ENCODE data around the gene TMPRSS3. TPM values are rescaled to one million over a fixed set of nuclear protein-coding genes. Genes with fewer than 3 reads are reported as not detected.
"Not testable (repeated sequence)": the region's sequence is repeated elsewhere in the genome, so short reads cannot be mapped to it uniquely, and the experiment has no call there.

TMPRSS3 gene
- total RNA-seq, 1 experiment from 2014 or later: not detected

DNA sequence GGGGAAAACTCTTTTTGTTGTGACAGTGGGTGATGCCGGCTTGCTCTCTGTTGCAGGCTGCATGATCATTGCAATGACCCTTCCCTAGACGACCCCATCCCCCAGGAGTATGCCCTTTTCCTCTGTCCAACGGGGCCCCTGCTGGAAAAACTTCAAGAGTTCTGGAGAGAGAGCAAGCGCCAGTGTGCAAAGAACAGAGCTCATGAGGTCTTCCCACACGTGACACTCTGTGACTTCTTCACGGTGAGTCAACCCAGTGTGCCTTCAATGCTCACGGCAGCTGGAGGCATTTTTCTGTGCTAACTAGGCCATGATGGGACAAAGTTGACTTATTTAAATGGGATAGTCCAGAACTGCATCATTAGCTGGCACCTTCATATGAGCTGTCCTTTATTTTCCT is 13.5 kb upstream of the TMPRSS3 start:
- no peak for DNase-seq (ENCODE audit: low read depth)

DNA sequence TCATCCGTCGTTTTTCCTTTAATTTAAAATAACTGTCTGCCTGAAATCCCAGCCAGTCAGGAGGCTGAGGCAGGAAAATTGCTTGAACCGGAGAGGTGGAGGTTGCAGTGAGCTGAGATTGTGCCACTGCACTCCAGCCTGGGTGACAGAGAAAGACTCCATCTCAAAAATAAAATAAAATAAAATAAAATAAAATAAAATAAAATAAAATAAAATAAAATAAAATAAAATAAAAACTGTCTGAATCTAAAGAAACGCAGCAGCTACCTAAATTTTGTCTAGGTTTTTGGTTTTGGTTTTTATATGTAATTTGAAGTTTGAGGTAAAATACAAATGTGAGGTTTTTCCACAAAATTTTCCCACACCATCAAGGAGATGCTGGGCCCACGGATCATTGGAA is 12.9 kb upstream of the TMPRSS3 start:
- DNase-seq (ENCODE audit: low read depth): not testable (repeated sequence)

DNA sequence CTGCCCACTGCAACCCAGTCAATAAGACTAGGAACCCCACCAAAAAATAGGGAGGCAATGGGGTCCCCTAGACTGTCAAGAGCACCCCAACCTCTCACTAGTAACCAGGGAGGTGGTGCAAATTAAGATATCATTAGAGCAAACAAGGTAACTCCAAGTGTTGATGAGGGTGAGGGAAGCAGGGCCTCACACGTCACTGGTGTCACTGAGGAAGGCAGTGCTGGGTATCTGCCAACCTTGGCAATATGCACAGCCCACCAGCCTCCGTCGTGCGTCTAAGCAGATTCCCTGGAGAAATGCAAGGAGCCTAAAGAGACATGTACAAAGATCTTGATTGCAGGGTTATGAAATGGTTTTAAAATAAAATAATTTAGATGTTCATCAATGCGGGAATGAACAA is 11.6 kb upstream of the TMPRSS3 start:
- no peak for DNase-seq (ENCODE audit: low read depth)

DNA sequence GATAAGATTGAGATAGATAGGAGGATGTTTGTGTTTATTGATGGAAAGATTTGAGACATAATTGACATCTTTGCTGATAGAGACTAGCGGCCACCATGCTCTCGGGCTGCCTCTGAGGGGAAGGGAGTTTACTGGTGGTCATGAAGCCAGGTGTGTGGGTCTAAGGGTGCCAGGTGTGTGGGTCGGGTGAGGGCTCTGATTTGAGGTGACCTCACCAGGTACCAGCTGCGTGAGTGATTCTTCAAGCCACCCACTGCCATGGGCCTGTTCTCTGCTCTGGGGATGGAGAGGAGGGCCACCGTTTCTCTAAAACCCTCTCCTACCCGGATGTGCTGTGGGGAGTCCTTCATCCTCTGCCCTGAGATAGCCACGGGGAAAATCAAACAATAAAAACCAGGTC is 11.0 kb upstream of the TMPRSS3 start:
- no peak for DNase-seq (ENCODE audit: low read depth)

DNA sequence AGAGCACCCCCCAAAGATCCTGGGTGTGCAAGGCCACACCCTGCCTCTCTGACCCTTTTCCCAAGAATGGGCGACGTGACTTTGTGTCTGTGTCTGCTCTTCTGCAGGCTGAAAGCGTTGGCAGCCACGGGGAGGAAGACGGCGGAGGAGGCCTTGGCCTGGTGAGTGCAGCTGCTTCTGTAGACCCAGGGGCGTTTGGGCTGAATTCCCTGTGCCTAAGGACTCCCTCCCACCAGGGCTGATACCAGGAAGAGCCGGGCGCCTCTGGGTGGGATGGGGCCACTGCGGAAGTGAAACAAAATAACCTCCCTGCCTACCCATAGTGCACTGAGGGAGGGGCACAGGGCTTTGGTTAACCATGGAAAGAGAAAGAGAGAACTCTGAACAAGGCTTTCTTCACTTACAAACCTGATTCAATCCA is 10.4 kb upstream of the TMPRSS3 start:
- no peak for DNase-seq (ENCODE audit: low read depth)

DNA sequence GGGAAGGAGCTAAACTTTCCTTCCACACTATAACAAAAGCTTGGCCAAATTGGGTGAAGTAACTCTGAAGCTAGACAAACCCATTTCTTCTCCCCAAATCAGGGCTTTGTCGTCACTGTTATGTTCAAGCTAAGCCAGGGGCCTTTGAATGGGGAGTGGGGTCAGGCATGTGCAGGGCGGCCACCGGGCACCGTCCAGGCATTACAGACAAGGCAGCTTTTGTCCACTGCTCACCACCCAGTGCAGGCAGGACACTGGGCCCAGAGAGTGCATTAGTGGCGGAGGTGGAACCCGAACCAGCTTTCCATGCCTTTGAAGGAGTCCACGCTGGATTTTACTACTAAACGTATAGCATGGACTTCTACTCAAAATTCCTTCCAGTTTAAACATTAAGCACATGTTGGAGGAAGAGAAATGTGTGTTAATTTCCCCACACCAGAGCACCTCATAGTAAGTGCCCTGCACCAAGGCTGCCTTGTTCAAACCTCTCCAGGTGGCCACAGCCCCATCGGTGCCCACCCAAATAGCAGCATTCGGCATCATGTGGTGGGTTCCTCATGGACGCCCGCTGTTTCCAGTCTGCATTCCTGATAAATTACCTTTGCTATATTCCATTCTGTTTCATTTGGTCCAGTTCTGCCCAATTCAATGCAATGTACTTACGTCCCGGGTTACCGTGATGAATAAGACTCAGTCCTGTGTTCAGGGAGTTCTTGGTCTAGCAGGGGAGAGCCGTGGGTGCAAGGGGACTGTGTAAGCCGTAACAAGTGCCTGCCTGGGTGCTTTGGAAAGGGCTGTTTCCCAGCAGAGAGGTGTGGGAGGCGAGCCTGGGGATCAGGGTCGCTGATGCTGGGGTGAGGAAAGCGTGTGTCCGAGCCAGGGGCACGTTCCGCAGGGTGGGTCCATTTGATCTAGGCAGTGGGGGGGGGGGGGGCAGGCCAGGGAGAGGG is 9.5 kb upstream of the TMPRSS3 start:
- no peak for DNase-seq (ENCODE audit: low read depth)

DNA sequence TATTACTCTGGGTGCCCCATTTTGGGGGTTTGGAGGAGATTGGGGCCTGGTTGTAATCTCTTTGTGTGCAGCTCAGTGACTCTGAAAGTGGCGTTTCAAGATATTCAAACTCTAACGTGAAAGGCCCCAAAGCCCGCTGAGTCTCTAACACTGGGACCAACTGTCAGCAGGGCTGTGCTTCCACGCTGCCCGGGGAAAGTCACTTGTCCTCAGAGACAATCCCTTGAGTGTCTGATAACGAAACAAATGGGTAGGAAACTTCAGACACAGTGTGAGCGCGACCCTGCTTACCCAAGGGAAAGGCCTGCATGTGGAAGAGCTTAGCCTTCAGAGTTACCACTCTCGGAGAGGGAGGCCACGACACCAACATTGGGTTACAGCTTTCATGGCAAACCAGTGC is 8.7 kb upstream of the TMPRSS3 start:
- no peak for DNase-seq (ENCODE audit: low read depth)

DNA sequence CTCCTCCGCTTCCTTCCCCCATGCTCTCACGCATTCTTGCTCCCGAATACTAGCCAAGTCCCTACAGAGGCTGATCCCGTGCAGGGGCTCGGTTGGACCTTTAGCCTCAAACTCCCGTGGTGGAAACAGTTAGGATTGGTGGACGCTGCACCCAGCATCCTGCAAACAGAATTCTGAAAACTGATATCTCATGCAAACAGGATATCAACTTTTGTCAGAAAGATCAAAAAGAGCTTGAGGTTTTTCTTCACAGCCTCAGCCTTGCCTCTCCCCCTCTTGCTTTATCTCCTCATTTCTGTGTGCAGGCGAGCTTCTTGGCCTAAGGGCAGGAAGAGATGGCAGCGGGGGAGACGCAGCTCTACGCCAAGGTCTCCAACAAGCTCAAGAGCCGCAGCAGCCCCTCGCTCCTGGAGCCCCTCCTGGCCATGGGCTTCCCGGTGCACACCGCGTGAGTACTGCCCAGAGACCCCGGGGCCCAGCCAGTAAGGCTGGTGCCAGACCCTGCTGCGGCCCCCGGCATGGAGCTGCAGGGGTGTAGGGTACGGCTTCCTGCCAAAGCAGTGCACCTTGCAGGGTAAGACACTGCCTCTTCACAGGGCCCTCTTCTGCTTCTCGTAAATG is 7.9 kb upstream of the TMPRSS3 start, which contains the start of gene UBASH3A:
UBASH3A (plus strand) TSS at position 292 of the 621 bp plus-strand sequence; CDS start at position 336, 44 bp downstream.
- no peak for DNase-seq (ENCODE audit: low read depth)

DNA sequence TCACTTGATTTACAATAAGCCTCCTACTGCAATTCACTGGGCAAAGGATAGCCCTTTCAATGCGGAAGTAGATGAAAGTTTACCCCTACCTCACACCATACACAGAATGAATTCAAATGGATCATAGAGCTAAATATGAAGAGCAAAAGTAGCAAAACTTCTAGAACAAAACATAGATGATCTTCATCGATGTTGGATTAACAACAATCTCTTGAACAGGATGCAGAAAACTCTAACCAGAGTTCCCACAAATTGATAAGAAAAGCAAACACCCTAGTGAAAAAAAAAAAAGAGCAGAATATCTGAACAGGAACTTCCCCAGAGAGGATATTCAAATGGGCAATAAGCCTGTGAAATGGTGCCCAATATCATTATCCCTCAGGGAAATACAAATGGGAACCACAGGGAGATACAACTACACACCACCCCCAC is 6.0 kb upstream of the TMPRSS3 start:
- DNase-seq (ENCODE audit: low read depth): no peak

DNA sequence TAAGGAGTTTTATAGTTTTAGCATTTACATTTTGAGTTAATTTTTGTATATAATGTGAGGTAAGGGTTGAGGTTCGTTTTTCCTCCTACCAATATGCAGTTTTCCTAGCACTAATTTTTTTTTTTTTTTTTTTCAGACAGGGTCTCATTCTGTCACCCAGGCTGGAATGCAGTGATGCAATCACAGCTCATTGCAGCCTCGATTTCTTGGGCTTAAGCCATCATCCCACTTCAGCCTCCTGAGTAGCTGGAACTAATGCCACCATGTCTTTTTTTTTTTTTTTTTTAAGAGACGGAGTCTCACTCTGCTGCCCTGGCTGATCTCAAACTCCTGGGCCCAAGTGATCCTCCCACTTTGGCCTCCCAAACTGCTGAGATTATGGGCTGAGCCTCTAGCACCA is 5.3 kb upstream of the TMPRSS3 start:
- DNase-seq (ENCODE audit: low read depth): no peak

DNA sequence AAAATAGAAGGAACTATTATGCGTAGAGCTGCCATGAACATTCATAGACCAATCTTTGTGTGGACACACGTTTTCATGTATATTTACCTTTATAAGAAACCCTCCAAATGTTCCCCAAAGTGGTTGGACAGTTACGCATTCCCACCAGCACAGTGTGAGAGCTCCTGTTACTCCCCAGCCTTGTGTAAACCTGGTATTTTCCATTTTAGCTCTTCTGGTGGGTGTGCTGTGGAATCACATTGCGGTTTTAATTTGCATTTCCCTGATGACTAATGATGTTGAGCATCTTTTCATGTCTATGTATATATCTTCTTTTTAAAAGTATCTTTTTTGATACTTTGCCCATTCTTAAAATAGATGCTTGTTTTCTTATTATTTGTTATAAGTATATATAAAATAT is 4.7 kb upstream of the TMPRSS3 start:
- no peak for DNase-seq (ENCODE audit: low read depth)

DNA sequence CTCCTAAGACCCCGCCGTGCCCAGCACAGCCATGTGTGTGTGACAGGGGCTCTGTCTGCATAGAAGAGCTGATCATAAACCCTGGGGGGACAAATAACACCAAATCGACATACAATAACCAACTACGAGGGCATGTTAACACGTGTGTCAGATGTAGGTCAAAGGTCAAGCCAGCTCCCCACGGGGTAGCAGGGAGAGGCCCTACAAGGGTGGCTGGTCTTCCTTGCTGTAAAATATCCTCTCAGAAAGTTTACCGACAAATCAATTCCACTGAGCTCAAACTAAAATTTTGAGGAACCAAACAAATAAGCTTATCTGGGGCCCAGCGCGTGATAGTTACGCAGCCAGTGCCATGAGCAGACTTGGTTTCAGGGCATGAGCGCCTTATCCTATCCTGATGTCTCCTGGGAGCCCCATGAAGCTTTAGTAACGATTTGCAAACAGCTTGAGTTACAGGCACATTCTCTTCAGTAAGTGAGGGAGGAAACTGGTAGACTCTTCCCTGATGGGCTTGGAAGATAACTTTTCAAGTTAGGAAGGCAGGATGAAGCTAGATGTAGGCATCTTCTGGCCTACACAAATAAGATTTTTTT is 2.7 kb upstream of the TMPRSS3 start:
- DNase-seq (ENCODE audit: low read depth): no peak

DNA sequence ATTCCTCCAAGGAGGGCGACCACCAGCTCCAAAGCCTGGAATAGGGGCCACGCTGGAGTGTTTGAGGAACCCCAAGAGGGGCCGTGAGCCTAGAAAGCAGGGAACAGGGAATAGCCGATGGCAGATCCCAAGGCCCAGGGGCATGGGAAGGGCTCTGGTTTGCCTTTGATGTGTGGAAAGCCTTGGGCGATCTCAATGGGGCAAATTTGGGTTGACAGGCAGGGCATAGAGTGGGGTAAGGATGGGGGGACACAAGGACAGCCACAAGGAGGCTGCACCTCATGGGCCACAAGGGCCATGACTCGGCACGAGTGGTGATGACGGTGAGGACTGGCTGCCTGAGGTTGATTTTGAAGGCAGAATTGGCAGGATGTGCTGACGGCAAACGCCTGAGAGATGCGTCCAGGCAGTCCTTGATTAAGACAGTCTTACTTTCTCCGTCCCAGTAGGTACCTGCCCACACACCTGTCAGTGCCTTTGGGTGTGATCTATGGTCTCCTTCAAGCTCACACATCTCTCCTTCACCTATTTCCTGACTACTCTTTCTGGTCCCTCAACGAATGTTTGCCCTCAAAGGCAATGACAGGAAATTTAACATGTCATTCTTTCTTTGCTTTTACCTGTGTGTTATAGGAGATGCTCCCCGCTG is 2.0 kb upstream of the TMPRSS3 start:
- DNase-seq (ENCODE audit: low read depth): no peak

DNA sequence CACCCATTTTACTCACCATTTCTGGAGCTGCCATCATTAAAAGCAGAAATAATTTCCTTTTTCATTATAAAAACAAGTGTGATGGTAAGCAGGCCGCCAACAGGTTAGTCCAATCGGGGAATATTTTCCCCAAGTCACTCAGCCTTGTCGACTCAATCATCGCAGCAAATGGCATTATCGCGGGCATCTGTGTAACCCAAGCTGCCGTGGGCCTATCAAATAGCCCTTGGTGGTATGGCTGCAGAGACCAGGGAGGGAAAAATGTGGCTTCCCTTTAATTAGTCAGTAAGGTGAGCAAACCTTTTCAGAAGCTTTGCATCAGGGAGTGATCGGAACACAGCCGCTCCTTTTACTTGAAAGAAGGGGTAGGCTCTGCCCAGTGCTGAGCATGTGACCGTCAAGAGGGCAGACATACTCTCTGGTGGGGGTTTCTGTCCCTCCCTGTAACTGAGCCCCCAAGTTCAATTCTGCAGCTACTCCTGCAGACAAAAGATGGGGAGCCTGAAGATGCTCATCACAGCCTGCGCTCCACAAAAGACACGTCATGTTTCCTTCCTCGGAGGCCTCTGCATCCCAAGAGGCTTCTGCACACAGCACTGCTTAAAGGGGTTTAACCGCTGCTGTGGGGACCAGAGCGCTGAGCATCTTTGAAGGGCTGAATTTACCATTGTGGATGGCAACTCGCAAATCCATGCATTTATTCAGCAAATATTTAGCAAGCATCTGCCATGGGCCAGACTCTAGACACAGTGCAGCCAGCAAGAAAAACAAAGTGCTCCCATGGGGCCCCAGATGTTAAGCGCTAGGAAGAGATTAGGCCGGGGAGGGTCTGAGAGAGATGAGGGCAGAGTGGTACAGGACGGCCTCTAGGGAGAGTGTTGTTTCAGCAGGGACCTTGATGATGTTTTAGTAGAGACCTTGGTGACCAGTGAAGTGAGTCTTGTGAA is 1.2 kb upstream of the TMPRSS3 start:
- DNase-seq (ENCODE audit: low read depth): no peak

DNA sequence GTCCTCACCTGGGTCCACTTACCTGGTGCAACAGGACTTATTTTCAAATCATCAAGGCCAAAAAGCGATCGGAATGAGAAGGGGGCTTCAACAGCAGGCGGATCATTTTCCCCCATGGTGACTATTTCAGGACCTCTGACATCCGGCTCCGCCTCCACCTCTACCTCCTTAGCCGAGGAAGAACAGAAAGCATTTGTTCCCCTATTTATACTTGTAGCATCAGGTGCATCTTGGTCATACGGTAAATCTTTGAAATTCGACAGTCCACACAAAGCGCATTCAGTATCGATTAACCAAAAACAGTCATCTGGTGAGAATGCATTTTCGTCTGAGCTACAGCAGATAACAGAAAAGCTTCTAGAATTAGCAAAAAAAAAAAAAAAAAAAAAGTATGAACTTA is 550 bp downstream of the TMPRSS3 start:
- no peak for DNase-seq (ENCODE audit: low read depth)

DNA sequence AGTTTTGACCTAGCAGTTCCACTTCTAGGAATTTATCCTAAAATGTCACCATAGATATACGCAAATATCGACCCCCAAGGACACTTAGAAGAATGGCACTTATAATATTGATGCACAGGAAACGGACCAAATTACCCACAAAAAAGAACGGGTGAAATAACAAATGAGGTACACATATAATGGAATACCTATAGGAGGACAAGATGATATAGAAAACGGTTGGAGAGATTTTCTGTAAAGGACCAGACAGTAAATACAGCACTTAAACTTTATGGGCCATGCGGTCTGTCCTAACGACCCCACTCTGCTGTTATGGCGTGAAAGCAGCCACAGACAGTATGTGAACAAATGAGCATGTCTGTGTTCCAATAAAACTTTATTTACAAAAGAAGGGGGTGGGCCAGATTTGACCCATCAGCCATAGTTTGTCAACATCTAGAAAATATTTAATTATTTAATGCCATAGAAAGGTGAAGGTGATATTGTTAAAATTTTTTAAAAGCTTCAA is 2.4 kb downstream of the TMPRSS3 start:
- DNase-seq (ENCODE audit: low read depth): no peak

DNA sequence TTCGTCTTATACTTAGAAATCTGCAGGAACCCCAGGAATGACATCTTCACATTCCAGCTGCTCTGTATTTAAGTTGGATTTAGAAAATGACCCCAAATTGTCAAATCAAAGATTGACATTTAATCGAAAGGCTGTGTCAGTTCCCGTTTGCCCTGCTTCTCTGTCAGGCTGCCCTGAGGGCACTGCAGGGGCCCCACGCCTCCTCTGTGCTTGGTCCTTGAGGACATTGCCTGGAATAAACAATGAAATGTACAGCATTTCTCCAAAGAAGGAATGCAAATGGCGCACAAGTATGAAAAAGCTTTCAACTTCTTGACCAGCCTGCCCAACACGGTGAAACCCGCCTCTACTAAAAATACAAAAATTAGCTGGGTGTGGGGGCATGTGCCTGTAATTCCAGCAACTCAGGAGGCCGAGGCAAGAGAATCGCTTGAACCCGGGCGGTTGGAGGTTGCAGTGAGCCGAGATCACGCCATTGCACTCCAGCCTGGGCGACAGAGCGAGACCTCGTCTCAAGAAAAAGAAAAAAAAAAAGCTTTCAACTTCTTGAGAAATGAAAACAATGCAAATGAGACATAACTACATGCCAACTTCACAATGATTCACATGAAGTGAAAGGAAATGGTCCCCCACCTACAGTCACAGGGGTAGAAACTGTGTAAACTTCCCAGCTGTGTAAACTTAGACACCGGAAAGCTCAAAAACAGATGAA is 3.0 kb downstream of the TMPRSS3 start:
- DNase-seq (ENCODE audit: low read depth): peak; percentile 8

DNA sequence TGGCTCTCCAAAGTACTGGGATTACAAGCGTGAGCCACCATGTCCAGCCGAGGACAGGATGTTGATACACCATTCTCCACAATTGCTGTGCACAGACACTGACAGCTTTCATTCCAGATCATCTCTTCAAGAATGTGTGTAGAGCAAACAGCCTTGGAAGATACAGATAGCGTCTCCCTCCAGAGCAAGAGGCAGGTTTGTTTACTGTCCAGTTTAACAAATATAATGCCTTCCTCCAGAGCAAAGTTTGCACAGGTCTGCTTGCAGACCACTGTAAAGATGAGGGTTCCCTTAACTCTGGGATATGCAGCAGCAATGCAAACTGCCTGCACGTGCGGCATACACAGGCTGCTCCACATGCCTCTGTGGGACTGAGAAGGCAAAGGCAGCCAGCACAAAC is 4.6 kb downstream of the TMPRSS3 start:
- no peak for DNase-seq (ENCODE audit: low read depth)

DNA sequence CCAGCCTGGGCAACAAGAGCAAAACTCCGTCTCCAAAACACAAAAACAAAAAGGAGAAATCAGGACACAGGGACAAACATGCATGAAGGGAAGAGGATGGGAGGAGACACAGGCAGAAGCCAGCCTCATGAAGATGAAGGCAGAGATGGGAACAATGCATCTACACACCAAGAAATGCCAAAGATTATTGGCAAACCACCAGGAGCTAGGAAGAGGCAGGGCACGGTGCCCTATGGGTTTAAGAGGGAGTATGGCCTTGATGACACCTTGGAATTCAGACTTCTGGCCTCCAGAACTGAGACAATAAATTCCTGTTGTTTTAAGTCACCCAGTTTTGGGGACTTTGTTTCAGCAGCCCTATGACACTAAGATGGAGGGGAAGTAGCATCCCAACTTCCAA is 5.2 kb downstream of the TMPRSS3 start:
- no peak for DNase-seq (ENCODE audit: low read depth)

DNA sequence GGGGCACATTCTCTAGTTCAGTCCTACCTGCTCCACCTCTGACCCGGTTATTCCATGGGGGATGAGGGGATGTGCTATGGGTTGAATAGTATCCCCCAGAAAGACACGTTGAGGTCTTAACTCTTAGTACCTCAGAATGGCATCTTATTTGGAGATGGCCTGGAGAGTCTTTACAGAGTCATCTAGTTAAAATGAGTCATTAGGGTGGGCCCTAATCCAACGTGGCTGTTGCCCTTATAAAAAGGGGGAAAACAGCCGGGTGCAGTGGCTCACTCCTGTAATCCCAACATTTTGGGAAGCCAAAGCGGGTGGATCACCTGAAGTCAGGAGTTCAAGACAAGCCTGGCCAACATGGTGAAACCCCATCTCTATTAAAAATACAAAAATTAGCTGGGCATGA is 5.7 kb downstream of the TMPRSS3 start:
- DNase-seq (ENCODE audit: low read depth): no peak
